ENCODE results near the gene IL16. TPM values are rescaled to one million over a fixed set of nuclear protein-coding genes. Genes with fewer than 3 reads are reported as not detected.

Gene IL16
- total and polyA plus RNA-seq, 4 donors = 4.3 to 6.6 (median 5.1) TPM

- WGBS (ENCODE audit: insufficient coverage) = 78% methylated on average over 1 of the region's 6 CpGs
- no peak for DNase-seq (ENCODE audit: low read depth in 4 of 6, low spot score in 6 of 6)
- H3K4me3 ChIP-seq (ENCODE audit: low read depth, low read length) = no peak overlapping the region
- no peak overlapping the region for H3K27ac ChIP-seq (ENCODE audit: low read depth, low read length)
- peaks cover 3% of the 10 kb centered on the region for H3K36me3 ChIP-seq (ENCODE audit: control insufficient read depth, insufficient read depth, low read length)
- H3K4me1 ChIP-seq (ENCODE audit: control insufficient read depth, insufficient read depth, low read length) = peaks cover 7% of the 10 kb centered on the region
- peaks cover 6% of the 10 kb centered on the region for H3K9me3 ChIP-seq (ENCODE audit: control insufficient read depth, insufficient read depth, low read length)
- no peaks in the 10 kb centered on the region for H3K27me3 ChIP-seq (ENCODE audit: control insufficient read depth, insufficient read depth, low read length)
These were observed 81.8 kb downstream of the IL16 start for GRCh38 chr15:81278306-81279029.

- H3K36me3 ChIP-seq (ENCODE audit: control insufficient read depth, insufficient read depth, low read length) = peaks cover 3% of the 10 kb centered on the region
- peaks cover 5% of the 10 kb centered on the region for H3K4me1 ChIP-seq (ENCODE audit: control insufficient read depth, insufficient read depth, low read length)
- H3K27me3 ChIP-seq (ENCODE audit: control insufficient read depth, insufficient read depth, low read length) = no peaks in the 10 kb centered on the region
- H3K27ac ChIP-seq (ENCODE audit: low read depth, low read length) = no peak overlapping the region
- H3K9me3 ChIP-seq (ENCODE audit: control insufficient read depth, insufficient read depth, low read length) = peaks cover 6% of the 10 kb centered on the region
- no peak overlapping the region for H3K4me3 ChIP-seq (ENCODE audit: low read depth, low read length)
- WGBS (ENCODE audit: insufficient coverage) = 88% methylated on average over 6 of the region's 12 CpGs
- no peak for DNase-seq (ENCODE audit: low read depth in 4 of 6, low spot score in 6 of 6)
These were observed 83.2 kb downstream of the IL16 start for GRCh38 chr15:81279621-81280485.

GRCh38 chr15:81280696-81281455, 84.2 kb downstream of the IL16 start:
- Histone ChIP-seq H3K27me3 (ENCODE audit: control insufficient read depth, insufficient read depth, low read length) (no peaks in the 10 kb centered on the region), H3K27ac (ENCODE audit: low read depth, low read length) (no peak overlapping the region), H3K36me3 (ENCODE audit: control insufficient read depth, insufficient read depth, low read length) (peaks cover 3% of the 10 kb centered on the region), H3K4me1 (ENCODE audit: control insufficient read depth, insufficient read depth, low read length) (peaks cover 4% of the 10 kb centered on the region), H3K9me3 (ENCODE audit: control insufficient read depth, insufficient read depth, low read length) (peaks cover 6% of the 10 kb centered on the region), H3K4me3 (ENCODE audit: low read depth, low read length) (no peak overlapping the region)
- peak in 1 of 6 donors; percentile 73 for DNase-seq (ENCODE audit: low read depth in 4 of 6, low spot score in 6 of 6)
- 78% methylated on average over 7 of the region's 8 CpGs for WGBS (ENCODE audit: insufficient coverage)

DNA sequence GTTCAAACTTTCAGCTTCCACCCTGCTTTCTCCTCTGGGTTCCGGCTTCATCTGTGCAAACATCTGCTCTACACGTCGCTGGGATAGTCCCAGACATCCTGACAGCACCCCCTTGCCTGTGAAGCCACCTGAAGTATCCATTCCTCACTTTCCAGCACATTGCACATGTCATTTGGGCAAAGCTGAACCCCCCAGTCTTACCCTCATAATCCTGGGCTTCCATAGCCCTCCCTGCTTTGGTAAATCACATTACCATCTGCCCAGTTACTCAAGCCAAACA, 84.7 kb downstream of the IL16 start:
- Histone ChIP-seq H3K36me3 (ENCODE audit: control insufficient read depth, insufficient read depth, low read length) (peaks cover 3% of the 10 kb centered on the region), H3K4me3 (ENCODE audit: low read depth, low read length) (no peak overlapping the region), H3K4me1 (ENCODE audit: control insufficient read depth, insufficient read depth, low read length) (peaks cover 4% of the 10 kb centered on the region), H3K27me3 (ENCODE audit: control insufficient read depth, insufficient read depth, low read length) (no peaks in the 10 kb centered on the region), H3K9me3 (ENCODE audit: control insufficient read depth, insufficient read depth, low read length) (peaks cover 6% of the 10 kb centered on the region), H3K27ac (ENCODE audit: low read depth, low read length) (no peak overlapping the region)
- DNase-seq (ENCODE audit: low read depth in 4 of 6, low spot score in 6 of 6) = no peak
- 85% methylated on average over 3 of the region's 3 CpGs for WGBS (ENCODE audit: insufficient coverage)

GRCh38 chr15:81281766-81282605, 85.3 kb downstream of the IL16 start:
- H3K9me3 ChIP-seq (ENCODE audit: control insufficient read depth, insufficient read depth, low read length) = peaks cover 3% of the 10 kb centered on the region
- 88% methylated on average over 10 of the region's 12 CpGs for WGBS (ENCODE audit: insufficient coverage)
- H3K27me3 ChIP-seq (ENCODE audit: control insufficient read depth, insufficient read depth, low read length) = no peaks in the 10 kb centered on the region
- H3K4me1 ChIP-seq (ENCODE audit: control insufficient read depth, insufficient read depth, low read length) = peaks cover 4% of the 10 kb centered on the region
- no peak overlapping the region for H3K27ac ChIP-seq (ENCODE audit: low read depth, low read length)
- no peak for DNase-seq (ENCODE audit: low read depth in 4 of 6, low spot score in 6 of 6)
- H3K36me3 ChIP-seq (ENCODE audit: control insufficient read depth, insufficient read depth, low read length) = peaks cover 3% of the 10 kb centered on the region
- no peak overlapping the region for H3K4me3 ChIP-seq (ENCODE audit: low read depth, low read length)

- Histone ChIP-seq H3K4me1 (ENCODE audit: control insufficient read depth, insufficient read depth, low read length) (peaks cover 4% of the 10 kb centered on the region), H3K4me3 (ENCODE audit: low read depth, low read length) (no peak overlapping the region), H3K27ac (ENCODE audit: low read depth, low read length) (no peak overlapping the region), H3K27me3 (ENCODE audit: control insufficient read depth, insufficient read depth, low read length) (no peaks in the 10 kb centered on the region), H3K9me3 (ENCODE audit: control insufficient read depth, insufficient read depth, low read length) (no peaks in the 10 kb centered on the region), H3K36me3 (ENCODE audit: control insufficient read depth, insufficient read depth, low read length) (peaks cover 3% of the 10 kb centered on the region)
- no peak for DNase-seq (ENCODE audit: low read depth in 4 of 6, low spot score in 6 of 6)
- 92% methylated on average over 12 of the region's 18 CpGs for WGBS (ENCODE audit: insufficient coverage)
These were observed 85.9 kb downstream of the IL16 start for GRCh38 chr15:81282606-81282895.

GRCh38 chr15:81282911-81283310, 86.2 kb downstream of the IL16 start:
- WGBS (ENCODE audit: insufficient coverage) = 88% methylated on average over 4 of the region's 5 CpGs

DNA sequence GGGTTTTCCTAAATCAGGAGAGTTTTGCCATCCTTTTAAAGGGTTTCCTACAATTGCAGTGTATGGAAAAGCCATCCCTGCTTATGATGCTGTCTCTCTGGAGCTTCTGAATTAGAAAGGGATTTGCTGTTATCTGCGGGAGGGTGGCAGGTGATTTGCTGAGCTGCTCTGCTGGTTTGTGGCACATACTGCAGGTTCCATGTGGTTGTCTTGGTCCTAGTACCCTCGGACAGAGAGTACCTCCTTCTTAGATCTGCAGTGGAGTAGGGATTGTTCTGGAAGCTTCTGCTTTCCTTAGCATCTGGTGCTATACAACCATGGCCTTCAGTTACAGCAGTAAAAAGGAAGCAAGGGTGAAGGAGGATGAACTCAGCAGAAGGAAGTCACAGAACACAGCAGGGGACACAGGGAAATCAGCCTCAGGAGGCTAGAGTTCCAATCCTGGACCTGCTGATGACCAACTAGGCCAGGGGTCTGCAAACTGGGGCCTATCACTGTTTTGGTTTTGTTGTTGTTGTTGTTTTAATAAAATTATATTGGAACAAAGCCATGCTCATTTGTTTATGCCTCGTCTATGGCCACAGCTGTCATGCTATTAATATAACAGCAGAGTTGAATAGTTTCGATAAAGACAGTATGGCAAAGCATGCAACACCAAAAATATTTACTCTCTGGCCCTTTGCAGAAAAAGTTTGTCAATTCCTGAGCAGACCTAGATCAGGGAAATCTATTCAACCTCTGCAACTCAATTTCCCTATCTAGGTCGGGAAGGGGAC, 87.8 kb downstream of the IL16 start:
- H3K36me3 ChIP-seq (ENCODE audit: control insufficient read depth, insufficient read depth, low read length) = peaks cover 3% of the 10 kb centered on the region
- WGBS (ENCODE audit: insufficient coverage) = 77% methylated on average over 2 of the region's 5 CpGs

More at GRCh38 chr15:81282911-81283310, 86.2 kb downstream of the IL16 start:
- H3K4me3 ChIP-seq (ENCODE audit: low read depth, low read length) = no peak overlapping the region
- peaks cover 4% of the 10 kb centered on the region for H3K4me1 ChIP-seq (ENCODE audit: control insufficient read depth, insufficient read depth, low read length)
- H3K27ac ChIP-seq (ENCODE audit: low read depth, low read length) = no peak overlapping the region
- no peak for DNase-seq (ENCODE audit: low read depth in 4 of 6, low spot score in 6 of 6)
- H3K9me3 ChIP-seq (ENCODE audit: control insufficient read depth, insufficient read depth, low read length) = no peaks in the 10 kb centered on the region
- no peaks in the 10 kb centered on the region for H3K27me3 ChIP-seq (ENCODE audit: control insufficient read depth, insufficient read depth, low read length)
- peaks cover 3% of the 10 kb centered on the region for H3K36me3 ChIP-seq (ENCODE audit: control insufficient read depth, insufficient read depth, low read length)

More for the DNA sequence above, 87.8 kb downstream of the IL16 start:
- DNase-seq (ENCODE audit: low read depth in 4 of 6, low spot score in 6 of 6) = no peak
- H3K27ac ChIP-seq (ENCODE audit: low read depth, low read length) = no peak overlapping the region
- H3K4me1 ChIP-seq (ENCODE audit: control insufficient read depth, insufficient read depth, low read length) = peaks cover 4% of the 10 kb centered on the region
- no peaks in the 10 kb centered on the region for H3K27me3 ChIP-seq (ENCODE audit: control insufficient read depth, insufficient read depth, low read length)
- no peaks in the 10 kb centered on the region for H3K9me3 ChIP-seq (ENCODE audit: control insufficient read depth, insufficient read depth, low read length)
- H3K4me3 ChIP-seq (ENCODE audit: low read depth, low read length) = no peak overlapping the region
